Chondrocyte (in vitro differentiated cells): Measurements from ENCODE around the gene HECTD2. TPM values are rescaled to one million over a fixed set of nuclear protein-coding genes. Genes with fewer than 3 reads are reported as not detected.
"Not testable (repeated sequence)": the region's sequence is repeated elsewhere in the genome, so short reads cannot be mapped to it uniquely, and the experiment has no call there.

Source experiments
- DNase-seq: peaks from one replicate; pipeline ENCODE4 v3.0.0; 2021; ENCODE audit warnings: mixed read lengths, low spot score
- H3K27ac Mint-ChIP-seq: one replicate; pipeline ENCODE4 v1.8.0; 2021; ENCODE audit warnings: mild to moderate bottlenecking, moderate library complexity, mixed read lengths; ENCODE audit not compliant: unreplicated experiment
- H3K27me3 Mint-ChIP-seq: 2 replicates; pipeline ENCODE4 v1.8.0; 2021; ENCODE audit warnings: low read depth, mixed read lengths
- H3K36me3 Mint-ChIP-seq: 2 replicates; pipeline ENCODE4 v1.8.0; 2021; ENCODE audit warnings: low read depth, mixed read lengths
- H3K4me1 Mint-ChIP-seq: 2 replicates; pipeline ENCODE4 v1.8.0; 2021; ENCODE audit warnings: low read depth, mild to moderate bottlenecking, mixed read lengths
- H3K4me3 Mint-ChIP-seq: one replicate; pipeline ENCODE4 v1.8.0; 2021; ENCODE audit warnings: mild to moderate bottlenecking, moderate library complexity, mixed read lengths; ENCODE audit not compliant: unreplicated experiment
- H3K9me3 Mint-ChIP-seq: 2 replicates; pipeline ENCODE4 v1.8.0; 2021; ENCODE audit warnings: low read depth, mixed read lengths
- long read RNA-seq: library from polyadenylated mRNA; stranded (forward); transcript quantifications from one replicate; pipeline ENCODE4 v2.0.0, GENCODE V29; 2021
- total RNA-seq: library from RNA; stranded (reverse); gene quantifications from 3 replicates; pipeline ENCODE4 v1.2.1, GENCODE V29; 2021
- TF ChIP-seq, protein P1 (sequence below): fragments of 200-600 bp; sonication (generic); IDR thresholded peaks from 2 replicates; pipeline ENCODE4 v1.5.0; 2021; ENCODE audit warnings: antibody characterized with exemption, mild to moderate bottlenecking, moderate library complexity

Gene HECTD2, protein sequence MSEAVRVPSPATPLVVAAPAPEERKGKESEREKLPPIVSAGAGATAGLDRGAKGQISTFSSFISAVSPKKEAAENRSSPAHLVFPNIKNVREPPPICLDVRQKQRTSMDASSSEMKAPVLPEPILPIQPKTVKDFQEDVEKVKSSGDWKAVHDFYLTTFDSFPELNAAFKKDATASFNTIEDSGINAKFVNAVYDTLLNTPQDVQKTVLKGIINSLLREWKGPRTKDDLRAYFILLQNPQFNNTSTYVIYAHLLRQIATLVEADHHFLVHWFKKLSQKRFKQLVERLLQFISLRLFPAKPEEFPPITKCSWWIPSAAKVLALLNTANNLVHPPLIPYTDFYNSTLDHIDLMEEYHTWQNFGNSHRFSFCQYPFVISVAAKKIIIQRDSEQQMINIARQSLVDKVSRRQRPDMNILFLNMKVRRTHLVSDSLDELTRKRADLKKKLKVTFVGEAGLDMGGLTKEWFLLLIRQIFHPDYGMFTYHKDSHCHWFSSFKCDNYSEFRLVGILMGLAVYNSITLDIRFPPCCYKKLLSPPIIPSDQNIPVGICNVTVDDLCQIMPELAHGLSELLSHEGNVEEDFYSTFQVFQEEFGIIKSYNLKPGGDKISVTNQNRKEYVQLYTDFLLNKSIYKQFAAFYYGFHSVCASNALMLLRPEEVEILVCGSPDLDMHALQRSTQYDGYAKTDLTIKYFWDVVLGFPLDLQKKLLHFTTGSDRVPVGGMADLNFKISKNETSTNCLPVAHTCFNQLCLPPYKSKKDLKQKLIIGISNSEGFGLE
- total RNA-seq: 33.4 to 51.8 TPM (median 41.2 TPM) in 3 replicates
- long read RNA-seq, full-length matches to known transcripts: 16 of 27 reads
- long read RNA-seq, partial matches to known transcripts: 4 of 27 reads
- long read RNA-seq, other reads (novel, unspliced or antisense): 7 of 27 reads

GRCh38 chr10:91409869-91410637 is at the start of gene HECTD2:
HECTD2 (plus strand) TSS chr10:91410344; CDS start chr10:91410439, 95 bp downstream.
- peak within 1 kb of the TSS; percentile 99 for H3K27ac Mint-ChIP-seq
- H3K4me3 Mint-ChIP-seq: peak within 1 kb of the TSS; percentile 86
- peak; percentile 95 for DNase-seq
- no peaks in the 10 kb centered on the region for H3K27me3 Mint-ChIP-seq
- no peaks in the 10 kb centered on the region for H3K36me3 Mint-ChIP-seq
- TF ChIP-seq, protein P1, sequence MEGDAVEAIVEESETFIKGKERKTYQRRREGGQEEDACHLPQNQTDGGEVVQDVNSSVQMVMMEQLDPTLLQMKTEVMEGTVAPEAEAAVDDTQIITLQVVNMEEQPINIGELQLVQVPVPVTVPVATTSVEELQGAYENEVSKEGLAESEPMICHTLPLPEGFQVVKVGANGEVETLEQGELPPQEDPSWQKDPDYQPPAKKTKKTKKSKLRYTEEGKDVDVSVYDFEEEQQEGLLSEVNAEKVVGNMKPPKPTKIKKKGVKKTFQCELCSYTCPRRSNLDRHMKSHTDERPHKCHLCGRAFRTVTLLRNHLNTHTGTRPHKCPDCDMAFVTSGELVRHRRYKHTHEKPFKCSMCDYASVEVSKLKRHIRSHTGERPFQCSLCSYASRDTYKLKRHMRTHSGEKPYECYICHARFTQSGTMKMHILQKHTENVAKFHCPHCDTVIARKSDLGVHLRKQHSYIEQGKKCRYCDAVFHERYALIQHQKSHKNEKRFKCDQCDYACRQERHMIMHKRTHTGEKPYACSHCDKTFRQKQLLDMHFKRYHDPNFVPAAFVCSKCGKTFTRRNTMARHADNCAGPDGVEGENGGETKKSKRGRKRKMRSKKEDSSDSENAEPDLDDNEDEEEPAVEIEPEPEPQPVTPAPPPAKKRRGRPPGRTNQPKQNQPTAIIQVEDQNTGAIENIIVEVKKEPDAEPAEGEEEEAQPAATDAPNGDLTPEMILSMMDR: peak; percentile 76
- peaks cover 19% of the 10 kb centered on the region for H3K4me1 Mint-ChIP-seq
- H3K9me3 Mint-ChIP-seq: no peaks in the 10 kb centered on the region

DNA sequence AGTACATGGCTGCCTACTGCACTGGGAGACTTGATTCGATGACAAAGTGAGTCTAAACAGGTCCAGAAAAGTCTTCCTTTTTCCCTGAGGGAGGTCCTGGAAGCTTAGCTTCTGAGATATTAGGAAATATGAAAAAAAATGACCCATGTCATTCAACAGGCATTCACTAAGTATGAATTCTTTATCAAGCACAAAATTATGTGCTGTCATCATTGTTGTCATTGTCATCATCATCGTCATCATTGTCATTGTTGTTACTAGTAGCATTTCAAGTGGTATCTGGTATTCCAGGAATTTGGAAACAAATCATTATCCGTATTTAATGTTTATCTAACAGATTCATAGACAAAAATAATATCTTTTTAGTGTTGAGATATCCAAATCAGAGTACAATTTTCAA is 49.7 kb upstream of the HECTD2 start:
- TF ChIP-seq, protein P1: no peak
- no peaks in the 10 kb centered on the region for H3K27me3 Mint-ChIP-seq
- peaks cover 9% of the 10 kb centered on the region for H3K4me1 Mint-ChIP-seq
- peaks cover 1% of the 10 kb centered on the region for H3K36me3 Mint-ChIP-seq
- peaks cover 16% of the 10 kb centered on the region for H3K9me3 Mint-ChIP-seq
- H3K27ac Mint-ChIP-seq: no peak overlapping the region
- DNase-seq: no peak
- H3K4me3 Mint-ChIP-seq: no peak overlapping the region

DNA sequence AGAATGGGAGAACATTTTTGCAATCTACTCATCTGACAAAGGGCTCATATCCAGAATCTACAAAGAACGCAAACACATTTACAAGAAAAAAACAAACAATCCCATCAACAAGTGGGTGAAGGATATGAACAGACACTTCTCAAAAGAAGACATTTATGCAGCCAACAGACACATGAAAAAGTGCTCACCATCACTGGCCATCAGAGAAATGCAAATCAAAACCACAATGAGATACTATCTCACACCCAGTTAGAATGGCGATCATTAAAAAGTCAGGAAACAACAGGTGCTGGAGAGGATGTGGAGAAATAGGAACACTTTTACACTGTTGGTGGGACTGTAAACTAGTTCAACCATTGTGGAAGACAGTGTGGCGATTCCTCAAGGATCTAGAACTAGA is 44.6 kb upstream of the HECTD2 start:
- not testable (repeated sequence) for H3K27ac Mint-ChIP-seq, H3K36me3 Mint-ChIP-seq, DNase-seq, H3K4me3 Mint-ChIP-seq, H3K27me3 Mint-ChIP-seq
- Mint-ChIP-seq H3K4me1 (peaks cover 20% of the 10 kb centered on the region), H3K9me3 (peaks cover 16% of the 10 kb centered on the region)

DNA sequence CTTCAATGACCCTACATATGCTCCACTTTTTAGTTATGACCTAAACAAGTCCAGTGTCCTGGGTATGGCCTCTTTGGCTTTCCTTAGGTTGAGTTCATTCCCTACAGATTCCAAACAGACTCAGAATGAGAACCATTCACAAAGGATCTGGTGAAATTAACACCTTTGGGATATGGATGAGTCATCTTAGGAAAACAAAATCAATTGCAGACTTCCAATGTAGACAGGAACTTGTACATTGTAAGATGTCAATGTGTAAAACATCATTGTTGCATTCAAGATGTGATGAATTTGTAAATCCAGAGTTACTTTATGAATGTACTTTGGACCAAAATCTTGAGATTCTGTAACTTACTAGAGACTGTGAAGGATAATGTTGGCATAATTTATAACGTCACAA is 43.4 kb upstream of the HECTD2 start:
- H3K27ac Mint-ChIP-seq: peak overlapping the region; percentile 49

GRCh38 chr10:91367127-91367531 is 43.0 kb upstream of the HECTD2 start:
- no peaks in the 10 kb centered on the region for H3K27me3 Mint-ChIP-seq

More for the DNA sequence above, 43.4 kb upstream of the HECTD2 start:
- Mint-ChIP-seq H3K9me3 (peaks cover 16% of the 10 kb centered on the region), H3K36me3 (peaks cover 1% of the 10 kb centered on the region), H3K4me1 (peaks cover 16% of the 10 kb centered on the region), H3K27me3 (no peaks in the 10 kb centered on the region), H3K4me3 (no peak overlapping the region)
- DNase-seq: no peak
- TF ChIP-seq, protein P1: no peak

More at GRCh38 chr10:91367127-91367531, 43.0 kb upstream of the HECTD2 start:
- TF ChIP-seq, protein P1: no peak
- no peak for DNase-seq
- H3K9me3 Mint-ChIP-seq: peaks cover 14% of the 10 kb centered on the region
- H3K36me3 Mint-ChIP-seq: peaks cover 1% of the 10 kb centered on the region
- H3K4me1 Mint-ChIP-seq: peaks cover 16% of the 10 kb centered on the region
- H3K27ac Mint-ChIP-seq: peak overlapping the region; percentile 49
- H3K4me3 Mint-ChIP-seq: no peak overlapping the region
